Measurements from ENCODE around the gene DELE1. TPM values are rescaled to one million over a fixed set of nuclear protein-coding genes. Genes with fewer than 3 reads are reported as not detected.

The DELE1 gene
- total RNA-seq, 1 donor from 2014 or later: 52.9 TPM

- DNase-seq (ENCODE audit: low read depth): no peak
These were observed 34.4 kb downstream of the DELE1 start, which contains the start of gene PCDH12 for GRCh38 chr5:141958113-141958512. PCDH12 (minus strand) TSS chr5:141958202; CDS start chr5:141957851, 351 bp downstream.

GRCh38 chr5:141958546-141959172 lies 35.0 kb downstream of the DELE1 start:
- DNase-seq (ENCODE audit: low read depth): no peak

- no peak for DNase-seq (ENCODE audit: low read depth)
These were observed 36.3 kb downstream of the DELE1 start for GRCh38 chr5:141960018-141960417.

- DNase-seq (ENCODE audit: low read depth): peak; percentile 68
These were observed 37.0 kb downstream of the DELE1 start for GRCh38 chr5:141960449-141961323.

GRCh38 chr5:141961466-141961865 lies 37.8 kb downstream of the DELE1 start:
- no peak for DNase-seq (ENCODE audit: low read depth)

- DNase-seq (ENCODE audit: low read depth): no peak
These were observed 40.0 kb downstream of the DELE1 start for GRCh38 chr5:141963701-141964100.

- no peak for DNase-seq (ENCODE audit: low read depth)
These were observed 41.4 kb downstream of the DELE1 start for GRCh38 chr5:141965071-141965470.

GRCh38 chr5:141966275-141966962 lies 42.7 kb downstream of the DELE1 start:
- DNase-seq (ENCODE audit: low read depth): peak; percentile 35

GRCh38 chr5:141966963-141967333 lies 43.3 kb downstream of the DELE1 start:
- no peak for DNase-seq (ENCODE audit: low read depth)

GRCh38 chr5:141968914-141969608 lies 45.4 kb downstream of the DELE1 start, which contains the start of gene RNF14:
RNF14 (plus strand) TSS chr5:141969105; CDS start chr5:141973589, 4,484 bp downstream.
- DNase-seq (ENCODE audit: low read depth): peak; percentile 73

- peak; percentile 35 for DNase-seq (ENCODE audit: low read depth)
These were observed 46.4 kb downstream of the DELE1 start for GRCh38 chr5:141969783-141970771.

- peak; percentile 21 for DNase-seq (ENCODE audit: low read depth)
These were observed 50.4 kb downstream of the DELE1 start for GRCh38 chr5:141973871-141974595.

GRCh38 chr5:141976176-141976575 lies 52.5 kb downstream of the DELE1 start:
- no peak for DNase-seq (ENCODE audit: low read depth)

GRCh38 chr5:141978389-141978788 lies 54.7 kb downstream of the DELE1 start:
- DNase-seq (ENCODE audit: low read depth): no peak

GRCh38 chr5:141982626-141983025 lies 59.0 kb downstream of the DELE1 start:
- no peak for DNase-seq (ENCODE audit: low read depth)

GRCh38 chr5:141986072-141986471 lies 62.4 kb downstream of the DELE1 start:
- DNase-seq (ENCODE audit: low read depth): no peak

GRCh38 chr5:141989720-141990119 lies 66.0 kb downstream of the DELE1 start:
- DNase-seq (ENCODE audit: low read depth): no peak

All from renal cortical epithelial cell (primary cell).